Sigmoid colon (tissue), 7 donors: ENCODE data around the gene SCAPER. TPM values are rescaled to one million over a fixed set of nuclear protein-coding genes. Genes with fewer than 3 reads are reported as not detected.

Experiments used
- DNase-seq: peaks from one replicate; pipeline ENCODE4 v3.0.0-alpha.2; 2019
- H3K27ac ChIP-seq, 4 donors: fragments of 200-600 bp; sonication (generic); one replicate each; pipeline ENCODE4 v1.5.1; 2016 to 2019; ENCODE audit warnings: mild to moderate bottlenecking in 1 of 4
- H3K27me3 ChIP-seq, 3 donors: fragments of 200-600 bp; sonication (generic); one replicate each; pipeline ENCODE4 v1.5.1; 2019; ENCODE audit warnings: mild to moderate bottlenecking in 1 of 3
- H3K36me3 ChIP-seq, 4 donors: fragments of 200-600 bp; sonication (generic); one replicate each; pipeline ENCODE4 v1.5.1; 2016 to 2019
- H3K4me1 ChIP-seq, 4 donors: fragments of 200-600 bp; sonication (generic); one replicate each; pipeline ENCODE4 v1.5.1; 2017 to 2019
- H3K4me3 ChIP-seq, 4 donors: fragments of 200-600 bp; sonication (generic); one replicate each; pipeline ENCODE4 v1.5.1; 2017 to 2019; ENCODE audit warnings: mild to moderate bottlenecking in 2 of 4, moderate library complexity in 1 of 4
- H3K9me3 ChIP-seq, 4 donors: fragments of 200-600 bp in 3 of 4; sonication (generic) in 3 of 4; one replicate each; pipeline versions ENCODE4 v1.5.1 to v1.6.1; 2013 to 2019
- EP300 ChIP-seq, 4 donors: sonication (generic); formaldehyde crosslinking; IDR thresholded peaks; one replicate each; pipeline ENCODE4 v1.6.1; 2017; ENCODE audit warnings: antibody characterized with exemption in 4 of 4
- POLR2A ChIP-seq, 2 donors: fragments of 450-650 bp; IDR thresholded peaks; one replicate each; pipeline ENCODE4 v1.6.1; 2016; ENCODE audit warnings: antibody characterized with exemption in 2 of 2, mild to moderate bottlenecking in 2 of 2, moderate library complexity in 2 of 2
- POLR2AphosphoS5 ChIP-seq, 4 donors: sonication (generic); formaldehyde crosslinking; IDR thresholded peaks; one replicate each; pipeline ENCODE4 v1.6.1; 2017; ENCODE audit warnings: antibody characterized with exemption in 4 of 4
- WGBS, 2 donors: extraction: QIAGEN DNeasy Blood & Tissue Kit; methylation state at CpG; one replicate each; pipeline ENCODE4 v1.1.7; 2013; 5-methylcytosine and 5-hydroxymethylcytosine counted together
- intact Hi-C: fragments of 100-400 bp; cut with DNase I; formaldehyde crosslinking; loops from one replicate; pipeline ENCODE4 v1.15.1; 2023
- polyA plus RNA-seq, 3 donors: library from polyadenylated mRNA; stranded (reverse); fragments of 200-250 nt; gene quantifications; one replicate each; pipeline ENCODE4 v1.2.3, GENCODE V29; 2013
- total RNA-seq, 4 donors: library from RNA; depleted of rRNA; stranded (reverse); fragments of >200 nt; gene quantifications; one replicate each; pipeline ENCODE4 v1.1.0, GENCODE V29; 2016
- TF ChIP-seq, protein P1 (sequence below), 4 experiments: fragments of 450-650 bp in 3 of 4; fragments of 200-600 bp in 1 of 4; IDR thresholded peaks; one replicate each; pipeline ENCODE4 v1.5.1; 2016 to 2019; ENCODE audit warnings: antibody characterized with exemption in 4 of 4, mild to moderate bottlenecking in 3 of 4, moderate library complexity in 2 of 4
- donor health status: healthy with polysubstance abuse.
- donor health status: Bipolar disorder and iron deficiency.
- donor health status: healthy.

SCAPER gene
- total and polyA plus RNA-seq, 7 donors, result 5.3 to 40.7 (median 22.5) TPM

DNA sequence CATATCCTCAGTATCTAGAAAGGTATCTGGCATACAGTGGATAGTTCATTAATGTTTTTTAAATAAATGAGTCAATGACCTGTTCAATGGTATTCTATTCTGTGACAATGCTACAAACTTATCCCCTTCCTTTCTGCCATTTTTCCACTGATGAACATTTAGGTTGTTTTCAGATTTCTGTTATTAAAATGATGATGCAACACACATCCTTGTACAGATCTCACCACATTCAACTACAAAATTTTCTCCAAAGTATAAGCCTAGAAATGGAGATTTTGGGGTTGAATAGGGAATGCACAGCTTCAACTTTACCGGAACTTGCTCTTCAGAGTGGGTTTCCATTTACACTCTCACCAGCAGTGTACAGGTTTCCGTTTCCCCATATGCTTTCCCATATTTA is 358.3 kb downstream of the SCAPER start:
- Histone ChIP-seq H3K36me3 (no peaks in the 10 kb centered on the region), H3K27ac (no peak overlapping the region), H3K9me3 (peaks cover 0 to 1% (median 0%) of the 10 kb centered on the region in 4 donors), H3K4me1 (no peaks in the 10 kb centered on the region), H3K27me3 (no peaks in the 10 kb centered on the region), H3K4me3 (no peak overlapping the region)
- DNase-seq, result no peak
- intact Hi-C loops, result no loop called here
- 94 to 98% methylated on average over 2 of the region's 2 CpGs for WGBS, 2 donors
- TF ChIP-seq POLR2A (IDR thresholded peaks at IDR 0.05), result no peak

DNA sequence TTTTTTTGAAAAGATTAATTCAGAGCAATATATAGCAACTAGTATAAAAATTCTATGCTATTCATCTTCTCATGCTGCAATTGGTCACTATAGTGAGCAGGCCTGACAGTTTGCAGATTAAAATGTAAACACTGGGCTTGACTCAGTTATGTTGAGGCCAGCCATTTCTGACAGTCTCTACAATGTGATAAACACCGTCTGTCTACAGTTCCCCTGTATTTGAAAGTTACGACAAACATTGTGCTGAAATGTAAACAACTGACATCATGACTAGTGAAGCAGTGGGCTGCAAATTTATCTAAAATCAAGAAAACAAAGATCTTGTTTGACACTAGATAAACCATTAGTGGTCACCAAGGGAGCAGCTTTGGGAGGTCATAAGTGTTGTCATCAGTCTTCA is 371.1 kb downstream of the SCAPER start:
- TF ChIP-seq EP300 (IDR thresholded peaks at IDR 0.05), result no peak
- TF ChIP-seq, protein P1, sequence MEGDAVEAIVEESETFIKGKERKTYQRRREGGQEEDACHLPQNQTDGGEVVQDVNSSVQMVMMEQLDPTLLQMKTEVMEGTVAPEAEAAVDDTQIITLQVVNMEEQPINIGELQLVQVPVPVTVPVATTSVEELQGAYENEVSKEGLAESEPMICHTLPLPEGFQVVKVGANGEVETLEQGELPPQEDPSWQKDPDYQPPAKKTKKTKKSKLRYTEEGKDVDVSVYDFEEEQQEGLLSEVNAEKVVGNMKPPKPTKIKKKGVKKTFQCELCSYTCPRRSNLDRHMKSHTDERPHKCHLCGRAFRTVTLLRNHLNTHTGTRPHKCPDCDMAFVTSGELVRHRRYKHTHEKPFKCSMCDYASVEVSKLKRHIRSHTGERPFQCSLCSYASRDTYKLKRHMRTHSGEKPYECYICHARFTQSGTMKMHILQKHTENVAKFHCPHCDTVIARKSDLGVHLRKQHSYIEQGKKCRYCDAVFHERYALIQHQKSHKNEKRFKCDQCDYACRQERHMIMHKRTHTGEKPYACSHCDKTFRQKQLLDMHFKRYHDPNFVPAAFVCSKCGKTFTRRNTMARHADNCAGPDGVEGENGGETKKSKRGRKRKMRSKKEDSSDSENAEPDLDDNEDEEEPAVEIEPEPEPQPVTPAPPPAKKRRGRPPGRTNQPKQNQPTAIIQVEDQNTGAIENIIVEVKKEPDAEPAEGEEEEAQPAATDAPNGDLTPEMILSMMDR (IDR thresholded peaks at IDR 0.05), result no peak
- TF ChIP-seq POLR2AphosphoS5 (IDR thresholded peaks at IDR 0.05), result no peak
- no peak for TF ChIP-seq POLR2A (IDR thresholded peaks at IDR 0.05)

GRCh38 chr15:76533060-76533820 is 371.9 kb downstream of the SCAPER start:
- Histone ChIP-seq H3K9me3 (no peaks in the 10 kb centered on the region), H3K27me3 (no peaks in the 10 kb centered on the region), H3K27ac (no peak overlapping the region), H3K36me3 (no peaks in the 10 kb centered on the region), H3K4me1 (peaks cover 0 to 5% (median 0%) of the 10 kb centered on the region in 4 donors), H3K4me3 (no peak overlapping the region)
- intact Hi-C loops, result no loop called here
- DNase-seq, result no peak
- no peak for TF ChIP-seq EP300 (IDR thresholded peaks at IDR 0.05)
- TF ChIP-seq, protein P1 (IDR thresholded peaks at IDR 0.05), result no peak
- no peak for TF ChIP-seq POLR2AphosphoS5 (IDR thresholded peaks at IDR 0.05)
- TF ChIP-seq POLR2A (IDR thresholded peaks at IDR 0.05), result no peak
- 19 to 67% methylated on average over 5 of the region's 5 CpGs for WGBS, 2 donors

More for the DNA sequence above, 371.1 kb downstream of the SCAPER start:
- intact Hi-C loops, result no loop called here
- no peak for DNase-seq
- Histone ChIP-seq H3K9me3 (no peaks in the 10 kb centered on the region), H3K27ac (no peak overlapping the region), H3K27me3 (no peaks in the 10 kb centered on the region), H3K4me1 (peaks cover 0 to 5% (median 0%) of the 10 kb centered on the region in 4 donors), H3K4me3 (no peak overlapping the region), H3K36me3 (no peaks in the 10 kb centered on the region)
- WGBS, 2 donors, result 28 to 64% methylated on average over 2 of the region's 2 CpGs

DNA sequence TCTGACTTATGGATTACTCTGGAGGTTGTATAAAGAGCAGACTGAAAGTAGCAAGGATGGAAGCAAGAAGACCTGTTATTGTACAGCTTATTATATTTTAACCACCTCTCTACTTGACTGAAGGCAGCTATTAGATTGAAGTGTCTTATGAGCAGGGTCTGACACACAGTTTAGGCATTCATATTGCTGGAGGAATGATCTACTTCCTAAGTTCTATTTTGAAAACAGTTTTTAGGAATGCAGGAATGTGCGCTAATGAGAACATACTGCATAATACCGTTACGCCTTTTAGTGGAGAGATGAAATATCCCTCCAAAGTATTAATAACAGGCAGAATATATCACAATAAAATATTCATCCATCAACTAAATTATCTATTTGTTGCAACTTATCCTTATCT is 375.2 kb downstream of the SCAPER start:
- H3K27ac ChIP-seq, result no peak overlapping the region
- no peaks in the 10 kb centered on the region for H3K36me3 ChIP-seq
- no peak for TF ChIP-seq POLR2AphosphoS5 (IDR thresholded peaks at IDR 0.05)
- TF ChIP-seq, protein P1 (IDR thresholded peaks at IDR 0.05), result no peak
- no peak for TF ChIP-seq EP300 (IDR thresholded peaks at IDR 0.05)
- TF ChIP-seq POLR2A (IDR thresholded peaks at IDR 0.05), result no peak
- H3K27me3 ChIP-seq, result no peaks in the 10 kb centered on the region
- WGBS, 2 donors, result 97 to 98% methylated on average over 3 of the region's 3 CpGs
- intact Hi-C loops, result no loop called here
- H3K9me3 ChIP-seq, result no peaks in the 10 kb centered on the region
- no peak for DNase-seq
- H3K4me3 ChIP-seq, result no peak overlapping the region
- peaks cover 0 to 5% (median 0%) of the 10 kb centered on the region in 4 donors for H3K4me1 ChIP-seq

- no peaks in the 10 kb centered on the region for H3K27me3 ChIP-seq
- intact Hi-C loops, result no loop called here
Observed at GRCh38 chr15:76526111-76526510, 379.0 kb downstream of the SCAPER start.

More at GRCh38 chr15:76526111-76526510, 379.0 kb downstream of the SCAPER start:
- H3K4me3 ChIP-seq, result no peak overlapping the region
- no peaks in the 10 kb centered on the region for H3K36me3 ChIP-seq
- 98 to 100% methylated on average over 1 of the region's 1 CpG for WGBS, 2 donors
- TF ChIP-seq, protein P1 (IDR thresholded peaks at IDR 0.05), result no peak
- no peak for TF ChIP-seq POLR2A (IDR thresholded peaks at IDR 0.05)
- TF ChIP-seq POLR2AphosphoS5 (IDR thresholded peaks at IDR 0.05), result no peak
- no peak for TF ChIP-seq EP300 (IDR thresholded peaks at IDR 0.05)
- H3K9me3 ChIP-seq, result no peaks in the 10 kb centered on the region
- H3K27ac ChIP-seq, result no peak overlapping the region
- H3K4me1 ChIP-seq, result no peaks in the 10 kb centered on the region
- no peak for DNase-seq
